Measurements from ENCODE around the gene ABLIM2. TPM values are rescaled to one million over a fixed set of nuclear protein-coding genes. Genes with fewer than 3 reads are reported as not detected.

Gene ABLIM2
- polyA plus RNA-seq, 2 of the 4 experiments (the other 2 are of a cell fraction): 0.21 to 0.40 TPM

GRCh38 chr4:8159537-8160232 lies 1.1 kb upstream of the ABLIM2 start:
- Histone ChIP-seq H3K4me2 (peak overlapping the region; percentile 99), H3K27ac (peak overlapping the region; percentile 66 to 83; a peak in 5 of 6 replicates), H3K4me3 (peak overlapping the region; percentile 54), H3K4me1 (peaks cover 3% of the 10 kb centered on the region; the same call in 1 of the 3 replicates), H3K9me3 (no peaks in the 10 kb centered on the region)
- ChIA-PET POLR2A (no interaction called here), CTCF (interaction anchor here (2.7 kb wide), 1 partner anchor 17 kb away, joined by 11 read pairs; no protein-coding TSS in a partner anchor)
- no peak for TF ChIP-seq FOSB (CRISPR knock-in tag; IDR thresholded peaks at IDR 0.05)
- TF ChIP-seq SREBF2 (IDR thresholded peaks at IDR 0.05): no peak
- no peak for TF ChIP-seq FOXS1 (CRISPR knock-in tag; IDR thresholded peaks at IDR 0.05)
- TF ChIP-seq PHF8 (IDR thresholded peaks at IDR 0.05; ENCODE audit: borderline replicate concordance, low read depth): no peak
- no peak for TF ChIP-seq MYC (IDR thresholded peaks at IDR 0.05; ENCODE audit: borderline replicate concordance, low read length)
- TF ChIP-seq NFE2L2 (conservative IDR thresholded peaks at IDR 0.05; ENCODE audit: low read length): no peak
- TF ChIP-seq RFX5 (IDR thresholded peaks at IDR 0.05): no peak
- TF ChIP-seq, protein P1, sequence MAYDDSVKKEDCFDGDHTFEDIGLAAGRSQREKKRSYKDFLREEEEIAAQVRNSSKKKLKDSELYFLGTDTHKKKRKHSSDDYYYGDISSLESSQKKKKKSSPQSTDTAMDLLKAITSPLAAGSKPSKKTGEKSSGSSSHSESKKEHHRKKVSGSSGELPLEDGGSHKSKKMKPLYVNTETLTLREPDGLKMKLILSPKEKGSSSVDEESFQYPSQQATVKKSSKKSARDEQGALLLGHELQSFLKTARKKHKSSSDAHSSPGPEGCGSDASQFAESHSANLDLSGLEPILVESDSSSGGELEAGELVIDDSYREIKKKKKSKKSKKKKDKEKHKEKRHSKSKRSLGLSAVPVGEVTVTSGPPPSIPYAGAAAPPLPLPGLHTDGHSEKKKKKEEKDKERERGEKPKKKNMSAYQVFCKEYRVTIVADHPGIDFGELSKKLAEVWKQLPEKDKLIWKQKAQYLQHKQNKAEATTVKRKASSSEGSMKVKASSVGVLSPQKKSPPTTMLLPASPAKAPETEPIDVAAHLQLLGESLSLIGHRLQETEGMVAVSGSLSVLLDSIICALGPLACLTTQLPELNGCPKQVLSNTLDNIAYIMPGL (CRISPR knock-in tag; IDR thresholded peaks at IDR 0.05; ENCODE audit: borderline replicate concordance): no peak
- DNase-seq (ENCODE audit: low read depth in 1 of 2, low spot score in 1 of 2) (no peak), ATAC-seq (peak in 1 of 2 experiments; percentile 3; a peak in 1 of 6 replicates), FAIRE-seq (no peak)
- WGBS (ENCODE audit: missing lambda C conversion rate): 42% methylated on average over 13 of the region's 13 CpGs

GRCh38 chr4:8157944-8158709 lies 486 bp downstream of the ABLIM2 start:
- CTCF ChIA-PET: interaction anchor here (2.7 kb wide), 1 partner anchor 18 kb away, joined by 11 read pairs; no protein-coding TSS in a partner anchor

DNA sequence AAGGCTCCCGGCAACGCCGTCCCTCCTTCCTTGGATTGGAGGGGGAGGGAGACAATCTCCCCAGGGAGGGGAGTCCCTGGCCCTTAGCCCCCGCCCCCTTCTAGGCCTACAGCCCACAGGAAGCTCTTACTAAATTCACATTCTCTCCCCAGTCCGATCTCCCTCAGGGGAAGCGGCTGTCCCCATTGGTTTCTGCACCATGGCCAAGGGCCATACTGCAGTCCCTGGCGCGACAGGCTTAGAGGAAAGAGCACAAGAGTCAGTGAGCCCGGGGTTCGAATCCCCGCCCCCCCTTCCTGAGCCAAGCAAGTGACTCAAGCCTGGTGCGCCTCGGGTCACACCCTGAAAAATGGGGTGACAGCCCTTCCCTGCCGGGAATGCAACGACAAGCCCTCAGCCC lies 1.1 kb downstream of the ABLIM2 start:
- Histone ChIP-seq H3K4me1 (peaks cover 3% of the 10 kb centered on the region; the same call in 1 of the 3 replicates), H3K9me3 (no peaks in the 10 kb centered on the region), H3K4me2 (peak overlapping the region; percentile 99), H3K27ac (no peak overlapping the region; a peak in 1 of 6 replicates), H3K4me3 (no peak overlapping the region; the same call in 2 of the 3 replicates)
- ChIA-PET CTCF (interaction anchor here (1.4 to 1.9 kb wide), 2 partner anchors 9 to 19 kb away, joined by 3 to 5 read pairs; no protein-coding TSS in a partner anchor), POLR2A (no interaction called here)
- ATAC-seq (no peak), FAIRE-seq (no peak), DNase-seq (ENCODE audit: low read depth in 1 of 2, low spot score in 1 of 2) (no peak)
- 42% methylated on average over 10 of the region's 15 CpGs for WGBS (ENCODE audit: missing lambda C conversion rate)
- TF ChIP-seq CHD2 (IDR thresholded peaks at IDR 0.05; ENCODE audit: low read length, partially characterized antibody) (no peak), NFE2L2 (conservative IDR thresholded peaks at IDR 0.05; ENCODE audit: low read length) (no peak), RFX5 (IDR thresholded peaks at IDR 0.05) (no peak), NPAS2 (CRISPR knock-in tag; IDR thresholded peaks at IDR 0.05; ENCODE audit: borderline replicate concordance) (no peak), MYC (IDR thresholded peaks at IDR 0.05; ENCODE audit: borderline replicate concordance, low read length) (no peak), TFCP2L1 (CRISPR knock-in tag; IDR thresholded peaks at IDR 0.05) (no peak), HOXB5 (CRISPR knock-in tag; IDR thresholded peaks at IDR 0.05) (no peak), BHLHE40 (IDR thresholded peaks at IDR 0.05; ENCODE audit: low read depth, low read length) (no peak), EHMT2 (IDR thresholded peaks at IDR 0.05; ENCODE audit: low read depth) (no peak), MAZ (IDR thresholded peaks at IDR 0.05; ENCODE audit: borderline replicate concordance, low read depth, low read length) (no peak), HEYL (CRISPR knock-in tag; IDR thresholded peaks at IDR 0.05) (no peak)
- TF ChIP-seq, protein P2, sequence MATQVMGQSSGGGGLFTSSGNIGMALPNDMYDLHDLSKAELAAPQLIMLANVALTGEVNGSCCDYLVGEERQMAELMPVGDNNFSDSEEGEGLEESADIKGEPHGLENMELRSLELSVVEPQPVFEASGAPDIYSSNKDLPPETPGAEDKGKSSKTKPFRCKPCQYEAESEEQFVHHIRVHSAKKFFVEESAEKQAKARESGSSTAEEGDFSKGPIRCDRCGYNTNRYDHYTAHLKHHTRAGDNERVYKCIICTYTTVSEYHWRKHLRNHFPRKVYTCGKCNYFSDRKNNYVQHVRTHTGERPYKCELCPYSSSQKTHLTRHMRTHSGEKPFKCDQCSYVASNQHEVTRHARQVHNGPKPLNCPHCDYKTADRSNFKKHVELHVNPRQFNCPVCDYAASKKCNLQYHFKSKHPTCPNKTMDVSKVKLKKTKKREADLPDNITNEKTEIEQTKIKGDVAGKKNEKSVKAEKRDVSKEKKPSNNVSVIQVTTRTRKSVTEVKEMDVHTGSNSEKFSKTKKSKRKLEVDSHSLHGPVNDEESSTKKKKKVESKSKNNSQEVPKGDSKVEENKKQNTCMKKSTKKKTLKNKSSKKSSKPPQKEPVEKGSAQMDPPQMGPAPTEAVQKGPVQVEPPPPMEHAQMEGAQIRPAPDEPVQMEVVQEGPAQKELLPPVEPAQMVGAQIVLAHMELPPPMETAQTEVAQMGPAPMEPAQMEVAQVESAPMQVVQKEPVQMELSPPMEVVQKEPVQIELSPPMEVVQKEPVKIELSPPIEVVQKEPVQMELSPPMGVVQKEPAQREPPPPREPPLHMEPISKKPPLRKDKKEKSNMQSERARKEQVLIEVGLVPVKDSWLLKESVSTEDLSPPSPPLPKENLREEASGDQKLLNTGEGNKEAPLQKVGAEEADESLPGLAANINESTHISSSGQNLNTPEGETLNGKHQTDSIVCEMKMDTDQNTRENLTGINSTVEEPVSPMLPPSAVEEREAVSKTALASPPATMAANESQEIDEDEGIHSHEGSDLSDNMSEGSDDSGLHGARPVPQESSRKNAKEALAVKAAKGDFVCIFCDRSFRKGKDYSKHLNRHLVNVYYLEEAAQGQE (IDR thresholded peaks at IDR 0.05): no peak

More at GRCh38 chr4:8157944-8158709, 486 bp downstream of the ABLIM2 start:
- Histone ChIP-seq H3K9me3 (no peaks in the 10 kb centered on the region), H3K4me2 (peak overlapping the region; percentile 99), H3K4me3 (peak overlapping the region; percentile 54), H3K4me1 (peaks cover 3% of the 10 kb centered on the region; the same call in 1 of the 3 replicates), H3K27ac (peak overlapping the region; percentile 49 to 84; a peak in 5 of 6 replicates)
- POLR2A ChIA-PET: no interaction called here
- DNase-seq (ENCODE audit: low read depth in 1 of 2, low spot score in 1 of 2) (no peak), FAIRE-seq (no peak), ATAC-seq (peak; percentile 6 to 31; a peak in 4 of 6 replicates)
- TF ChIP-seq CTCF (IDR thresholded peaks at IDR 0.05): no peak
- peak; percentile 91; the same call in 1 of the 2 replicates for TF ChIP-seq RNF2 (IDR thresholded peaks at IDR 0.05; ENCODE audit: borderline replicate concordance, low read depth)
- WGBS (ENCODE audit: missing lambda C conversion rate): 80% methylated on average over 1 of the region's 70 CpGs
